ENCODE results near the gene SLC9A4. TPM values are rescaled to one million over a fixed set of nuclear protein-coding genes. Genes with fewer than 3 reads are reported as not detected.

Gene SLC9A4
- total and polyA plus RNA-seq, 2 donors (not counting 3 experiments of a cell fraction or from before 2014, with no cell fraction given): not detected

DNA sequence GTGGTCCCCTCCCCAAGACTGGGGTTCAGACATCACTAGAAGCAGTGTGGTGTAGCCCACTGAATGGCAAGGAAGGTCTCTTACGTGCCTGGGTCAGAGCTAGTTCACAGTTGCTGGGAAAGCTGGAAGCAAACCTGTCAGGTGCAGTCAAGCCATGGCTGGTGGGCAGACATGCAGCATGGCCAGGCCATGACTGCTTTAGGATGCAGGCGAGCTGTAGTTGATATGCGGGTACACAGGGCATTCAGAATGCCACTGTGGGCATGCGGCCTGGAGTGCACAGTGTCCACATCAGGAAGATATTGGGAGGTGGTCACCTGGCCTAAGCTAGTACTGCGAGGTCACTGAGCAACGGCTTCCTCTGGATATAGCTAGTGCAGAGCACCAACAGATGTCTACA lies 11.8 kb upstream of the SLC9A4 start:
- no peaks in the 10 kb centered on the region for H3K9me3 ChIP-seq (replicated peaks; ENCODE audit: control insufficient read depth, insufficient read depth, low read length)
- H3K9ac ChIP-seq (replicated peaks; ENCODE audit: extremely low read depth, insufficient read depth, low read length): no peak overlapping the region
- POLR2A ChIA-PET: no interaction called here
- dilution Hi-C loops (cut with MboI; ENCODE audit: extremely low pct_ligation_motif_present, low sequenced_read_pairs) (no loop called here), intact Hi-C loops (cut with micrococcal nuclease) (no loop called here)
- H3K4me3 ChIP-seq (replicated peaks in 1 of 3; ENCODE audit: insufficient read depth in 1 of 3, low read depth in 1 of 3, low read length in 3 of 3): no peak overlapping the region
- H3K79me2 ChIP-seq (ENCODE audit: control insufficient read depth, insufficient read depth, low read length): no peaks in the 10 kb centered on the region
- H3K36me3 ChIP-seq (ENCODE audit: control insufficient read depth in 2 of 2, extremely low read depth in 1 of 2, insufficient read depth in 2 of 2, low read length in 2 of 2): no peaks in the 10 kb centered on the region
- H3K27me3 ChIP-seq (ENCODE audit: control insufficient read depth in 2 of 2, insufficient read depth in 2 of 2, low read length in 2 of 2): peaks cover 9 to 24% of the 10 kb centered on the region in 2 experiments
- TF ChIP-seq, protein P1, sequence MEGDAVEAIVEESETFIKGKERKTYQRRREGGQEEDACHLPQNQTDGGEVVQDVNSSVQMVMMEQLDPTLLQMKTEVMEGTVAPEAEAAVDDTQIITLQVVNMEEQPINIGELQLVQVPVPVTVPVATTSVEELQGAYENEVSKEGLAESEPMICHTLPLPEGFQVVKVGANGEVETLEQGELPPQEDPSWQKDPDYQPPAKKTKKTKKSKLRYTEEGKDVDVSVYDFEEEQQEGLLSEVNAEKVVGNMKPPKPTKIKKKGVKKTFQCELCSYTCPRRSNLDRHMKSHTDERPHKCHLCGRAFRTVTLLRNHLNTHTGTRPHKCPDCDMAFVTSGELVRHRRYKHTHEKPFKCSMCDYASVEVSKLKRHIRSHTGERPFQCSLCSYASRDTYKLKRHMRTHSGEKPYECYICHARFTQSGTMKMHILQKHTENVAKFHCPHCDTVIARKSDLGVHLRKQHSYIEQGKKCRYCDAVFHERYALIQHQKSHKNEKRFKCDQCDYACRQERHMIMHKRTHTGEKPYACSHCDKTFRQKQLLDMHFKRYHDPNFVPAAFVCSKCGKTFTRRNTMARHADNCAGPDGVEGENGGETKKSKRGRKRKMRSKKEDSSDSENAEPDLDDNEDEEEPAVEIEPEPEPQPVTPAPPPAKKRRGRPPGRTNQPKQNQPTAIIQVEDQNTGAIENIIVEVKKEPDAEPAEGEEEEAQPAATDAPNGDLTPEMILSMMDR (IDR thresholded peaks at IDR 0.05; ENCODE audit: extremely low read depth in 1 of 2, insufficient read depth in 1 of 2, low read depth in 1 of 2, low read length in 2 of 2): no peak
- TF ChIP-seq FOS (IDR thresholded peaks at IDR 0.05; ENCODE audit: borderline replicate concordance, insufficient read depth, low read length) (no peak), JUN (IDR thresholded peaks at IDR 0.05; ENCODE audit: borderline replicate concordance, insufficient read depth, insufficient read length, low read depth) (no peak), GATA2 (IDR thresholded peaks at IDR 0.05; ENCODE audit: insufficient read depth, insufficient read length, low read depth, low read length) (no peak), POLR2A (IDR thresholded peaks at IDR 0.05; ENCODE audit: low read depth, low read length) (no peak), POLR2AphosphoS5 (IDR thresholded peaks at IDR 0.05; ENCODE audit: insufficient read depth, low read depth, low read length) (no peak), MYC (IDR thresholded peaks at IDR 0.05; ENCODE audit: low read depth, low read length) (no peak), EZH2 (IDR thresholded peaks at IDR 0.05; ENCODE audit: borderline replicate concordance, low read depth, low read length, severe bottlenecking) (no peak)
- TF ChIP-seq, protein P2, sequence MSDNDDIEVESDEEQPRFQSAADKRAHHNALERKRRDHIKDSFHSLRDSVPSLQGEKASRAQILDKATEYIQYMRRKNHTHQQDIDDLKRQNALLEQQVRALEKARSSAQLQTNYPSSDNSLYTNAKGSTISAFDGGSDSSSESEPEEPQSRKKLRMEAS (IDR thresholded peaks at IDR 0.05; ENCODE audit: insufficient read depth, insufficient read length): no peak
- no peak overlapping the region for H3K27ac ChIP-seq (ENCODE audit: insufficient read depth, low read depth, low read length)
- CTCF ChIA-PET: interaction anchor here (0.9 to 2.9 kb wide), 4 partner anchors 10 to 577 kb away, joined by 3 to 10 read pairs (median 6); partner anchors contain the start of gene SLC9A4
- no peak for FAIRE-seq
- H3K9me1 ChIP-seq (replicated peaks; ENCODE audit: control insufficient read depth, extremely low read depth, insufficient read depth, low read length): no peaks in the 10 kb centered on the region
- H3K4me1 ChIP-seq (ENCODE audit: control insufficient read depth, extremely low read depth, insufficient read depth, low read length): no peaks in the 10 kb centered on the region
- no peak overlapping the region for H2AFZ ChIP-seq (ENCODE audit: low read depth, low read length)
- no peak for DNase-seq (ENCODE audit: low read depth, low spot score)
- no TSS peak for BruUV-seq (replicated peaks)
- H4K20me1 ChIP-seq (replicated peaks; ENCODE audit: control insufficient read depth, extremely low read depth, insufficient read depth, low read length): no peaks in the 10 kb centered on the region
- H3K4me2 ChIP-seq (ENCODE audit: insufficient read depth, low read length): no peak overlapping the region

Measured in endothelial cell of umbilical vein (primary cell).